ENCODE data around the gene ARHGDIB. TPM values are rescaled to one million over a fixed set of nuclear protein-coding genes. Genes with fewer than 3 reads are reported as not detected.

The ARHGDIB gene
- polyA plus RNA-seq, 3 donors = 51.0 to 60.0 (median 53.3) TPM

GRCh38 chr12:14913381-14913781, 48.0 kb downstream of the ARHGDIB start:
- no peak for DNase-seq (ENCODE audit: extremely low read depth in 1 of 11, low read depth in 9 of 11, low spot score in 4 of 11)

GRCh38 chr12:14911131-14911530, 50.3 kb downstream of the ARHGDIB start:
- DNase-seq (ENCODE audit: extremely low read depth in 1 of 11, low read depth in 9 of 11, low spot score in 4 of 11) = no peak

GRCh38 chr12:14910090-14910915, 51.1 kb downstream of the ARHGDIB start:
- no peak for DNase-seq (ENCODE audit: extremely low read depth in 1 of 11, low read depth in 9 of 11, low spot score in 4 of 11)

GRCh38 chr12:14907953-14908352, 53.4 kb downstream of the ARHGDIB start:
- DNase-seq (ENCODE audit: extremely low read depth in 1 of 11, low read depth in 9 of 11, low spot score in 4 of 11) = no peak

- DNase-seq (ENCODE audit: extremely low read depth in 1 of 11, low read depth in 9 of 11, low spot score in 4 of 11) = no peak
These were observed 55.3 kb downstream of the ARHGDIB start for GRCh38 chr12:14906114-14906513.

GRCh38 chr12:14905269-14906004, 56.0 kb downstream of the ARHGDIB start:
- DNase-seq (ENCODE audit: extremely low read depth in 1 of 11, low read depth in 9 of 11, low spot score in 4 of 11) = no peak

GRCh38 chr12:14904854-14905253, 56.5 kb downstream of the ARHGDIB start:
- no peak for DNase-seq (ENCODE audit: extremely low read depth in 1 of 11, low read depth in 9 of 11, low spot score in 4 of 11)

GRCh38 chr12:14903386-14904098, 57.9 kb downstream of the ARHGDIB start:
- DNase-seq (ENCODE audit: extremely low read depth in 1 of 11, low read depth in 9 of 11, low spot score in 4 of 11) = no peak

GRCh38 chr12:14902465-14902864, 58.9 kb downstream of the ARHGDIB start:
- DNase-seq (ENCODE audit: extremely low read depth in 1 of 11, low read depth in 9 of 11, low spot score in 4 of 11) = no peak

GRCh38 chr12:14901228-14901562, 60.2 kb downstream of the ARHGDIB start:
- no peak for DNase-seq (ENCODE audit: extremely low read depth in 1 of 11, low read depth in 9 of 11, low spot score in 4 of 11)

GRCh38 chr12:14900521-14901227, 60.7 kb downstream of the ARHGDIB start:
- no peak for DNase-seq (ENCODE audit: extremely low read depth in 1 of 11, low read depth in 9 of 11, low spot score in 4 of 11)

GRCh38 chr12:14896521-14897169, 64.8 kb downstream of the ARHGDIB start:
- DNase-seq (ENCODE audit: extremely low read depth in 1 of 11, low read depth in 9 of 11, low spot score in 4 of 11) = no peak

- peak in 1 of 11 donors; percentile 48 for DNase-seq (ENCODE audit: extremely low read depth in 1 of 11, low read depth in 9 of 11, low spot score in 4 of 11)
These were observed 67.7 kb downstream of the ARHGDIB start for GRCh38 chr12:14893506-14894250.

GRCh38 chr12:14892726-14893505, 68.5 kb downstream of the ARHGDIB start:
- no peak for DNase-seq (ENCODE audit: extremely low read depth in 1 of 11, low read depth in 9 of 11, low spot score in 4 of 11)
